OCI-LY7 (cell line): Measurements from ENCODE around the gene PRCC.

Experiments
- CTCF ChIP-seq: fragments of 200-600 bp; sonication (generic); conservative IDR thresholded peaks from 2 replicates; pipeline ENCODE4 v1.5.1; 2014; ENCODE audit warnings: mild to moderate bottlenecking, antibody characterized with exemption, low read length, moderate library complexity, mixed read lengths
- EZH2phosphoT487 ChIP-seq: fragments of 200-600 bp; sonication (generic); IDR thresholded peaks from 2 replicates; pipeline ENCODE4 v1.6.1; 2018; ENCODE audit warnings: low read depth, borderline replicate concordance, mild to moderate bottlenecking, mixed run types, antibody characterized with exemption, low read length, moderate library complexity, mixed read lengths

GRCh38 chr1:156794506-156795373, 27.4 kb downstream of the PRCC start:
- TF ChIP-seq CTCF, result no peak
- TF ChIP-seq EZH2phosphoT487, result no peak
